ENCODE measurements around the gene FAM193B.

Gene FAM193B

DNA sequence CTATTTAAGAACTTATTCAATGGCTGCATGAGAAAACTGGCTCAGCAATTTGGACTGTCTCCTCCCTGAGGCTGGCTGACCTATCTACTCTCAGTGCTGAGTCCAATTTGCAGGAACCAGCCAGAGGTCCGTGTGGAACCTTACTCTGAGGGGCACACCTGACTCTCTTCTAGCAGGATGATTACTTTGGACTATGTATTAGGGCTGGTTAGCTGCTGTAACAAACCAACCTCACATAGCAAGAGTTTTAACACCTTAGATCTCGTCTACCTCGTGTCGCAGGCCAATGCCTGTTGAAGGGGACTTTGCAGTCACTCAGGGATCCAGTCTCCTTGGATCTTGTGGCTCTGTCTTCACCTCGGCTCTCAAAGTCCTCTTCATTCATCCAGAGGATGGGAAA lies 3.4 kb upstream of the FAM193B start:
- no peak for ATAC-seq (replicated peaks)
- Mint-ChIP-seq H3K36me3 (ENCODE audit: insufficient read depth) (peaks cover 5% of the 10 kb centered on the region), H3K4me3 (no peak overlapping the region), H3K27me3 (no peaks in the 10 kb centered on the region), H3K4me1 (ENCODE audit: low read depth in 2 of 2) (peaks cover 17% of the 10 kb centered on the region in 2 donors), H3K9me3 (no peaks in the 10 kb centered on the region), H3K27ac (peak overlapping the region in 1 of 2 donors; percentile 35)
- no peak for DNase-seq

GRCh38 chr5:177557041-177557647 lies 2.8 kb upstream of the FAM193B start:
- H3K27ac Mint-ChIP-seq: peak overlapping the region in 1 of 2 donors; percentile 35
- H3K9me3 Mint-ChIP-seq: no peaks in the 10 kb centered on the region
- H3K36me3 Mint-ChIP-seq (ENCODE audit: insufficient read depth): peaks cover 7% of the 10 kb centered on the region
- H3K4me3 Mint-ChIP-seq: no peak overlapping the region
- DNase-seq (peak in 2 of 3 experiments; percentile 7 to 8), ATAC-seq (replicated peaks) (no peak)
- H3K27me3 Mint-ChIP-seq: no peaks in the 10 kb centered on the region
- peaks cover 23% of the 10 kb centered on the region in 2 donors for H3K4me1 Mint-ChIP-seq (ENCODE audit: low read depth in 2 of 2)

- ATAC-seq (replicated peaks) (no peak), DNase-seq (no peak)
- peaks cover 10% of the 10 kb centered on the region for H3K36me3 Mint-ChIP-seq (ENCODE audit: insufficient read depth)
- H3K27ac Mint-ChIP-seq: no peak overlapping the region
- no peak overlapping the region for H3K4me3 Mint-ChIP-seq
- H3K27me3 Mint-ChIP-seq: no peaks in the 10 kb centered on the region
- peaks cover 26 to 27% of the 10 kb centered on the region in 2 donors for H3K4me1 Mint-ChIP-seq (ENCODE audit: low read depth in 2 of 2)
- H3K9me3 Mint-ChIP-seq: no peaks in the 10 kb centered on the region
Observed at GRCh38 chr5:177555665-177556064, 1.3 kb upstream of the FAM193B start.

DNA sequence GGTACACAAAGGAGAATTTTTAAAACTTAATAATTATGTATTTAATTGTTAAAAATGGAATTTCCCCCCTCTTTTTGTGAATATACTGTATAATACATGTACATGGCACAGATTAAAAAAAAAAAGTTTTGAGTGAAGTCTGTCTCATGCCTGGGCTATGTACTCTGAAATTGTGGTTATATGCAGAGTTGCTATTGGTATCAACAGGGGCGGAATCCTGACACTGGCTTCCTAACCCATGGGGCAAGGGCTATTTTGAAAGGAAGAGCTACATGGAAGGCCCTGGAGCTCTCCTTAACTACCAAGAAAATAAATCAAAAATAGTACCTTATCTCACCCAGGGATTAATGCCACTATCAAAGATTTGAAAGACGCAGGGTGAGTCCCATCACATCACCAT lies 865 bp upstream of the FAM193B start:
- Mint-ChIP-seq H3K27me3 (no peaks in the 10 kb centered on the region), H3K36me3 (ENCODE audit: insufficient read depth) (peaks cover 10% of the 10 kb centered on the region), H3K27ac (no peak overlapping the region), H3K4me3 (peak overlapping the region; percentile 90 to 93), H3K4me1 (ENCODE audit: low read depth in 2 of 2) (peaks cover 27 to 28% of the 10 kb centered on the region in 2 donors), H3K9me3 (no peaks in the 10 kb centered on the region)
- DNase-seq (no peak), ATAC-seq (replicated peaks) (no peak)

- DNase-seq: peak; percentile 24 to 29 (median 28)
- Mint-ChIP-seq H3K4me3 (peak overlapping the region; percentile 90 to 93), H3K27ac (peak overlapping the region; percentile 88 to 96), H3K36me3 (ENCODE audit: insufficient read depth) (peaks cover 10% of the 10 kb centered on the region), H3K4me1 (ENCODE audit: low read depth in 2 of 2) (peaks cover 28 to 29% of the 10 kb centered on the region in 2 donors), H3K9me3 (no peaks in the 10 kb centered on the region), H3K27me3 (no peaks in the 10 kb centered on the region)
- ATAC-seq (replicated peaks): peak; percentile 54
Observed at GRCh38 chr5:177553671-177554429, 513 bp downstream of the FAM193B start.

GRCh38 chr5:177552839-177553455 lies 1.4 kb downstream of the FAM193B start:
- no peaks in the 10 kb centered on the region for H3K9me3 Mint-ChIP-seq
- H3K4me1 Mint-ChIP-seq (ENCODE audit: low read depth in 2 of 2): peaks cover 30 to 37% of the 10 kb centered on the region in 2 donors
- peak overlapping the region; percentile 75 to 90 for H3K4me3 Mint-ChIP-seq
- ATAC-seq (replicated peaks) (no peak), DNase-seq (no peak)
- H3K27ac Mint-ChIP-seq: peak overlapping the region; percentile 44 to 50
- no peaks in the 10 kb centered on the region for H3K27me3 Mint-ChIP-seq
- H3K36me3 Mint-ChIP-seq (ENCODE audit: insufficient read depth): peaks cover 12% of the 10 kb centered on the region

DNA sequence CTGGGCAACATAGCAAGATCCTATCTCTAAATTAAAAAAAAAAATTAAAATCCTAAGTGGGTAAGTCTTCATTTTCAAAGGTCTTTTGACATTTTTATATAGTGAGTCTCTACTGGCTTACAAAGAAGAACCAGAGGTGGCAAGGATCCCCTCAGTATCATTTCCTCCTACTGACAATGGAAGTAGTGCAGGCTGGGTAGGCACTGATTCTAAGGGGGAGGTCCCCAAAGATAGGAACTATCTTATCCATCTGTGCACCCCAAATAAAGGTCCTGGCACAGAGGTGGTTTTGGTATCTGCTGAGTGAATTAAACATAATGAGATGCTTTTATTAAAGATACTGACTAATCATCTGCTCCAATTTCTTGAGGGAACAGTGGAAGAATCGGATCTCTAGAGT lies 4.2 kb downstream of the FAM193B start:
- Mint-ChIP-seq H3K4me1 (ENCODE audit: low read depth in 2 of 2) (peaks cover 38 to 52% of the 10 kb centered on the region in 2 donors), H3K36me3 (ENCODE audit: insufficient read depth) (peaks cover 17% of the 10 kb centered on the region), H3K4me3 (no peak overlapping the region), H3K27ac (no peak overlapping the region), H3K9me3 (no peaks in the 10 kb centered on the region), H3K27me3 (no peaks in the 10 kb centered on the region)
- no peak for DNase-seq
- no peak for ATAC-seq (replicated peaks)

DNA sequence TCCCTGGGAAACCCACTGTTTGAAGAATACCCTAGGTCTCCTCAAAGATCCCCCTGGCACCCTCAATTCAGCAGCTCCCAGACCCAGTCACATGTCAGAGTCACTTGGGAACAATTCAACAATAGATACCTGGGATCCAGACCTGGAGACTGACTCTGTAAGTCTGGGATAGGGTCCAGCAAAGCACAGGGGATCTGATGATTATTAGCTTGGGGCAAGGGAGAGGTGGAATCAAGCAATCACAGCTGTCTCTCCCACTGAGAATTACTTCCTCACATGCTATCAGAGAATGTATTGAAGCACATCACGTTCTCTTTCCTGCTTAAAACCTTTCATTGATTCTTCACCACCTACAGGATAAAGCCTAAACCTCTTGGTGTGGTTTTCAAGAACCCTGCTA lies 5.9 kb downstream of the FAM193B start:
- Mint-ChIP-seq H3K36me3 (ENCODE audit: insufficient read depth) (peaks cover 13% of the 10 kb centered on the region), H3K27ac (peak overlapping the region in 1 of 2 donors; percentile 77), H3K4me1 (ENCODE audit: low read depth in 2 of 2) (peaks cover 34 to 51% of the 10 kb centered on the region in 2 donors), H3K4me3 (no peak overlapping the region), H3K9me3 (no peaks in the 10 kb centered on the region), H3K27me3 (no peaks in the 10 kb centered on the region)
- DNase-seq (no peak), ATAC-seq (replicated peaks) (no peak)

- DNase-seq: no peak
- no peak overlapping the region for H3K4me3 Mint-ChIP-seq
- peaks cover 12% of the 10 kb centered on the region for H3K36me3 Mint-ChIP-seq (ENCODE audit: insufficient read depth)
- ATAC-seq (replicated peaks): no peak
- H3K27ac Mint-ChIP-seq: no peak overlapping the region
- H3K4me1 Mint-ChIP-seq (ENCODE audit: low read depth in 2 of 2): peaks cover 28 to 49% of the 10 kb centered on the region in 2 donors
- H3K27me3 Mint-ChIP-seq: no peaks in the 10 kb centered on the region
- H3K9me3 Mint-ChIP-seq: no peaks in the 10 kb centered on the region
Observed at GRCh38 chr5:177547736-177548135, 6.6 kb downstream of the FAM193B start.

DNA sequence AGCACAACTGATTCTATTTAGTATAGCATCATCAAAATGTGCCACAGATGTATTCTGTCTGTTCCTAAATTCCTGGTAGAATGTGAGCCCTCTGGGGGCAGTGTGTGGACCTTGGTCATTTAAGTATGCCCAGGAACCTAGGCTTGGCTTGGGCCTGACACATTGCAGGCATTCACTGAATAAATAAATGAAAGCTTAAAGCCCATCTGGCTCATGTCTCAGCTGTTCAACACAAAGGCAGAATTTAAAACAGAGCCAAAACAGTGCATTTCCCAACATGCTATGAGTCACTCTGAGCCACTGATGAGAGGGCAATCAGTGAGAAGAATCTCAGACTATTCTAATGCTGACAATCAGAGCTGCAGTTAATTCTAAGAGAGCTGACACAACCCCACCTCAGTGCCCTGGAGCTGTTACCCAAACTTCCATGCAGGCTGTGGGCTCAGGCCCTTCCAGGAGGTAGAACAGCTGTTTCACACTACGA lies 8.1 kb downstream of the FAM193B start:
- ATAC-seq (replicated peaks) (no peak), DNase-seq (no peak)
- H3K27ac Mint-ChIP-seq: peak overlapping the region in 1 of 2 donors; percentile 85
- no peaks in the 10 kb centered on the region for H3K27me3 Mint-ChIP-seq
- peaks cover 19 to 45% of the 10 kb centered on the region in 2 donors for H3K4me1 Mint-ChIP-seq (ENCODE audit: low read depth in 2 of 2)
- peaks cover 11% of the 10 kb centered on the region for H3K36me3 Mint-ChIP-seq (ENCODE audit: insufficient read depth)
- H3K4me3 Mint-ChIP-seq: no peak overlapping the region
- H3K9me3 Mint-ChIP-seq: no peaks in the 10 kb centered on the region

DNA sequence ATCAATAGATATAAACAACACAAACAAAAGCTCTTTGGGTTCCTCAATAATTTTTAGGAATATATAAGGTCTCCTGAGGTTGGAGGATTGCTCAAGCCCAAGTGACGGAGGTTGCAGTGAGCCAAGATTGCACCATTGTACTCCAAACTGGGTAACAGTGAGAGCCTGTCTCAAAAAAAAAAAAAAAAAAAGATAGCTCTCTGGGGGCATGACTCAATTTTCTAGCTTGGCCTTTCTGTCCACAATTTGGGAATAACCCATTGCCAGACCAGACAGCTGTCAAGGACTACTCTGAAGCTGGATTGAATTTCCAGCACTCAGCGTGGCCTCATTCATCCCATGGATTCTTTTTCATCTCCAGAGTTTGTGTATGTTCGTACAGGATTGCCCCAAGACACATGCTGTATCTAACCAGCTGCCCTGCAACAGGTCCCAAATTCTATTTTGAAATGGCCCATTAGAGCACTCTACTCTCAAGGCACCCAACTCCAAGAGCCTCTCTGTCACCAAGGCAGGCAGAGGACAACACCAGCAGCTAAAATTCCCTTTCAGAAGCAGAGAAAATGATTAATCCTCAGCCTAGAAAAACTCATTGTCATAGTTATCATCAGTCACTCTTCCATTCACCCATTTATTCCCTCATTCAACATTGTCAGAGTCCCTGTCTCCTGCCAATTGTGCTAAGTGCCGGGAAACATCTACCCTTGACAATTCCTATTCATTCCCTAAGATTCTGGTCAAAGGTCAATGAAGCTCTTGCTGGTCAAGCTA lies 8.7 kb downstream of the FAM193B start:
- Mint-ChIP-seq H3K4me3 (no peak overlapping the region), H3K36me3 (ENCODE audit: insufficient read depth) (peaks cover 11% of the 10 kb centered on the region), H3K27me3 (no peaks in the 10 kb centered on the region), H3K9me3 (no peaks in the 10 kb centered on the region), H3K27ac (no peak overlapping the region), H3K4me1 (ENCODE audit: low read depth in 2 of 2) (peaks cover 19 to 45% of the 10 kb centered on the region in 2 donors)
- ATAC-seq (replicated peaks) (no peak), DNase-seq (no peak)

- no peak for DNase-seq
- Mint-ChIP-seq H3K36me3 (ENCODE audit: insufficient read depth) (peaks cover 17% of the 10 kb centered on the region), H3K27ac (no peak overlapping the region), H3K27me3 (no peaks in the 10 kb centered on the region), H3K4me1 (ENCODE audit: low read depth in 2 of 2) (peaks cover 17 to 39% of the 10 kb centered on the region in 2 donors), H3K4me3 (no peak overlapping the region), H3K9me3 (no peaks in the 10 kb centered on the region)
- ATAC-seq (replicated peaks): no peak
Observed at GRCh38 chr5:177542816-177543465, 11.4 kb downstream of the FAM193B start.

- DNase-seq: no peak
- Mint-ChIP-seq H3K27me3 (no peaks in the 10 kb centered on the region), H3K36me3 (ENCODE audit: insufficient read depth) (peaks cover 19% of the 10 kb centered on the region), H3K9me3 (no peaks in the 10 kb centered on the region), H3K27ac (no peak overlapping the region), H3K4me3 (no peak overlapping the region), H3K4me1 (ENCODE audit: low read depth in 2 of 2) (peaks cover 8 to 26% of the 10 kb centered on the region in 2 donors)
- ATAC-seq (replicated peaks): no peak
Observed at GRCh38 chr5:177540438-177540837, 13.9 kb downstream of the FAM193B start.
